ENCODE measurements around the gene GIGYF1. TPM values are rescaled to one million over a fixed set of nuclear protein-coding genes. Genes with fewer than 3 reads are reported as not detected.

Gene GIGYF1
- total and polyA plus RNA-seq, 2 of the 13 experiments (the other 11 are each of a cell fraction or from before 2014, with no cell fraction given), result 7.6 to 16.1 TPM

GRCh38 chr7:100706672-100707311 is 12.7 kb upstream of the GIGYF1 start (continued):
- TF ChIP-seq HOMEZ (CRISPR knock-in tag; IDR thresholded peaks at IDR 0.05; ENCODE audit: low read depth), result no peak
- no peak for TF ChIP-seq ZBTB44 (CRISPR knock-in tag; IDR thresholded peaks at IDR 0.05)
- TF ChIP-seq ZNF619 (CRISPR knock-in tag; IDR thresholded peaks at IDR 0.05), result 0 out of 2 replicates have a peak, but pooled peaks have one; percentile 24
- no peak for TF ChIP-seq ZNF3 (CRISPR knock-in tag; IDR thresholded peaks at IDR 0.05)
- TF ChIP-seq ZFP36 (IDR thresholded peaks at IDR 0.05; ENCODE audit: borderline replicate concordance, low read depth, low read length, partially characterized antibody), result no peak
- no peak for TF ChIP-seq HNF1B (CRISPR knock-in tag; IDR thresholded peaks at IDR 0.05)
- TF ChIP-seq DZIP1 (CRISPR knock-in tag; IDR thresholded peaks at IDR 0.05), result 0 out of 2 replicates have a peak, but pooled peaks have one; percentile 19
- TF ChIP-seq POLR2AphosphoS5 (IDR thresholded peaks at IDR 0.05; ENCODE audit: low read depth, low read length), result no peak
- no peak for TF ChIP-seq ZNF318 (CRISPR knock-in tag; IDR thresholded peaks at IDR 0.05)
- peak; percentile 70; the same call in 1 of the 2 replicates for TF ChIP-seq NRL (CRISPR knock-in tag; IDR thresholded peaks at IDR 0.05; ENCODE audit: borderline replicate concordance)

All from HepG2 (cell line).